RWPE2 (cell line): Measurements from ENCODE around the gene MRPL33.
A peak's percentile ranks its signal among the peaks of the same experiment; 100 is the strongest.
"Not testable (repeated sequence)": the region's sequence is repeated elsewhere in the genome, so short reads cannot be mapped to it uniquely, and the experiment has no call there.

Experiments
- ATAC-seq: fragments of 200-7000 bp; cut with Tn5 transposase; 3 replicates; pipeline ENCODE4 v1.9.1; 2021; ENCODE audit warnings: low read depth
- DNase-seq: peaks from one replicate; pipeline ENCODE4 v3.0.0-alpha.2; 2020; ENCODE audit warnings: low spot score
- H3K27ac ChIP-seq: fragments of 450-650 bp; 2 replicates; pipeline ENCODE4 v1.5.1; 2017; ENCODE audit warnings: mild to moderate bottlenecking; ENCODE audit not compliant: poor library complexity, severe bottlenecking
- H3K27me3 ChIP-seq: fragments of 250-450 bp; sonication (Bioruptor Pico); 2 replicates; pipeline ENCODE4 v1.5.1; 2021; ENCODE audit warnings: mild to moderate bottlenecking, moderate library complexity; ENCODE audit not compliant: insufficient read depth, poor library complexity, severe bottlenecking
- H3K36me3 ChIP-seq: fragments of 250-450 bp; sonication (Bioruptor Pico); 2 replicates; pipeline ENCODE4 v1.5.1; 2020; ENCODE audit warnings: low read depth, mild to moderate bottlenecking, moderate library complexity
- H3K4me1 ChIP-seq: fragments of 250-450 bp; sonication (Bioruptor Pico); 2 replicates; pipeline ENCODE4 v1.5.1; 2021; ENCODE audit warnings: mild to moderate bottlenecking, moderate library complexity; ENCODE audit not compliant: insufficient read depth, poor library complexity, severe bottlenecking
- H3K4me3 ChIP-seq: fragments of 250-450 bp; sonication (Bioruptor Pico); 2 replicates; pipeline ENCODE4 v1.5.1; 2021; ENCODE audit warnings: mild to moderate bottlenecking, moderate library complexity; ENCODE audit not compliant: severe bottlenecking
- H3K9me3 ChIP-seq: fragments of 250-450 bp; sonication (Bioruptor Pico); 2 replicates; pipeline ENCODE4 v1.5.1; 2021; ENCODE audit warnings: mild to moderate bottlenecking, moderate library complexity; ENCODE audit not compliant: severe bottlenecking
- TF ChIP-seq, protein P1 (sequence below): fragments of 450-650 bp; IDR thresholded peaks from one replicate; pipeline ENCODE4 v1.5.1; 2017; ENCODE audit warnings: mild to moderate bottlenecking, moderate library complexity; ENCODE audit not compliant: poor library complexity, severe bottlenecking

The MRPL33 gene

DNA sequence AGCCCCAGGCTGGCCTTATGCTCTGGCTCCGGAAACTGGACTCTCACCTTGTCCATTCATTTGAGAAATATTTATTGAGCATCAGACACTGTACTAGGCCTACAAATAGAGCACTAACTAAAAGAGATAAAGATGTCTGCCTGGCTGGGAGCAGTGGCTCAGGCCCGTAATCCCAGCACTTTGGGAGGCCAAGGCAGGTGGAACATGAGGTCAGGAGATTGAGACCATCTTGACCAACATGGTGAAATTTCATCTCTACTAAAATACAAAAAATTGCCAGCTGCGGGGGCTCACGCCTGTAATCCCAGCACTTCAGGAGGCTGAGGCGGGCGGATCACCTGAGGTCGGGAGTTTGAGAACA, 7.6 kb upstream of the MRPL33 start:
- Histone ChIP-seq H3K36me3 (no peaks in the 10 kb centered on the region), H3K9me3 (no peaks in the 10 kb centered on the region), H3K27me3 (no peaks in the 10 kb centered on the region), H3K4me1 (peaks cover 19% of the 10 kb centered on the region), H3K27ac (no peak overlapping the region), H3K4me3 (no peak overlapping the region)
- TF ChIP-seq, protein P1, sequence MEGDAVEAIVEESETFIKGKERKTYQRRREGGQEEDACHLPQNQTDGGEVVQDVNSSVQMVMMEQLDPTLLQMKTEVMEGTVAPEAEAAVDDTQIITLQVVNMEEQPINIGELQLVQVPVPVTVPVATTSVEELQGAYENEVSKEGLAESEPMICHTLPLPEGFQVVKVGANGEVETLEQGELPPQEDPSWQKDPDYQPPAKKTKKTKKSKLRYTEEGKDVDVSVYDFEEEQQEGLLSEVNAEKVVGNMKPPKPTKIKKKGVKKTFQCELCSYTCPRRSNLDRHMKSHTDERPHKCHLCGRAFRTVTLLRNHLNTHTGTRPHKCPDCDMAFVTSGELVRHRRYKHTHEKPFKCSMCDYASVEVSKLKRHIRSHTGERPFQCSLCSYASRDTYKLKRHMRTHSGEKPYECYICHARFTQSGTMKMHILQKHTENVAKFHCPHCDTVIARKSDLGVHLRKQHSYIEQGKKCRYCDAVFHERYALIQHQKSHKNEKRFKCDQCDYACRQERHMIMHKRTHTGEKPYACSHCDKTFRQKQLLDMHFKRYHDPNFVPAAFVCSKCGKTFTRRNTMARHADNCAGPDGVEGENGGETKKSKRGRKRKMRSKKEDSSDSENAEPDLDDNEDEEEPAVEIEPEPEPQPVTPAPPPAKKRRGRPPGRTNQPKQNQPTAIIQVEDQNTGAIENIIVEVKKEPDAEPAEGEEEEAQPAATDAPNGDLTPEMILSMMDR = no peak
- ATAC-seq (no peak), DNase-seq (no peak)

DNA sequence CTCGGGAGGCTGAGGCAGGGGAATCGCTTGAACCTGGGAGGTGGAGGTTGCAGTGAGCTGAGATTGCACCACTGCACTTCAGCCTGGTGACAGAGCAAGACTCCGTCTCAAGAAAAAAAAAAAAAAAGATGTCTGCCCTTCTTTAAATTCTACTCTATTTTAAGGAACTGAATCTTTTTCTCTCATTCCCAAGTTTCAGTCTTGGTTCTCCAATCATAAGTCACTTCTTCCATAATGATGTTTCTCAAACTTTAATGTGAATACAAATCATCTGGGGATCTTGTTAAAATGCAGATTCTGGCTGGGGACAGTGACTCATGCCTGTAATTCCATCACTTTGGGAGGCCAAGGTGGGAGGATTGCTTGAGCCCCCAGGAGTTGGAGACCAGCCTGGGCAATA, 7.0 kb upstream of the MRPL33 start:
- H3K36me3 ChIP-seq, H3K4me3 ChIP-seq, H3K27me3 ChIP-seq, ATAC-seq, H3K9me3 ChIP-seq, DNase-seq, H3K27ac ChIP-seq: not testable (repeated sequence)
- peaks cover 19% of the 10 kb centered on the region for H3K4me1 ChIP-seq

DNA sequence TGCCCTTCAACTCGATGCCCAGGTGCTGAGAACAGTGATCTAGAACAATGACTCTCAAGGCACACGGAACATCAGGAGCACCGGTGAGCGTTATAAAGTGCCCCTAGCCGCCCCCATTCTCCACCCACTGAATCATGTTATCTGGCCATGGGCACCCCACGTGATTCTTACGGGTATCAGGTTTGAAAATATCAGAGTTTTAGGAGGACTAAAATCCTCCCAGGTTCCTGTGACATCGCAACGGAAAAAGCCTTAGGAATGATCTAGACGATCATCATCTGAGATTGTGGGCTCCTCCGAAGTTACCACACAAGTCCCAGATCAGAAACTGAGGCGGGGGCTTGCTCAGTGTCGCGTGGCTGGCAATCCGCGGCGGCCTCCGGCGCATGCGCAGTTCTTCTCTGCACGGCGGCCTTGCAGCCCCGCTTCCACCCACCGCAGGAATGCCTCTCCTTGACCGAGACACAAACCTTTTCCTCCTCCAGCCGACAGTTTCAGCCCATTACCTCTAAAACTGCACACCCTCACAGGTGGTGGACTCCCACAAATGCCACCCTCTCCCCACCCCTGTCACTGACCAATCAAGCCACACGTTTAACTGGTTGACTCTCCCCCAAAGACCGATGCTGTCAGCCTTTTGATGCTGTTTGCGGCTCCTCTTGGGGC, 5.8 kb upstream of the MRPL33 start:
- Histone ChIP-seq H3K36me3 (no peaks in the 10 kb centered on the region), H3K4me1 (peaks cover 16% of the 10 kb centered on the region), H3K9me3 (no peaks in the 10 kb centered on the region), H3K27ac (no peak overlapping the region), H3K27me3 (no peaks in the 10 kb centered on the region), H3K4me3 (no peak overlapping the region)
- TF ChIP-seq, protein P1 = no peak
- ATAC-seq (no peak), DNase-seq (no peak)

DNA sequence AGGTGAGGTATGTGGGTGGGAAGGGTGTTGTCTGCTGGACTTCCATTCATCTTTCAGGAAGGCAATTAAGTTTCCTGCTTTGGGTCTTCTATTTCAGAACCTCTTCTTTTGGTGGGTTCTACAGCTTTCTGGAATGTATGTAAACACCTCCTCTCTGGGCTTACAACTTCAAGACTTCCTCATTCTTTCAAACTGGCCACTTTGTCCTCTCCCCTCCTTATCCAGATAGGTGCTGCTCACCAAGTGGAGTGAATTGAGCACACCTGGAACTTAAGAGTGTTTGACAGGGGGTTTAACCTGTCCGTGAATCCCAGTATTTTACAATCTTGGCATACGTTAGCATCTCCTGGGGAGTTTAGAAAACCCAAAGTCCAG, 5.2 kb upstream of the MRPL33 start:
- Histone ChIP-seq H3K36me3 (no peaks in the 10 kb centered on the region), H3K27ac (no peak overlapping the region), H3K4me3 (no peak overlapping the region), H3K9me3 (no peaks in the 10 kb centered on the region), H3K4me1 (peaks cover 11% of the 10 kb centered on the region), H3K27me3 (no peaks in the 10 kb centered on the region)
- ATAC-seq = no peak
- DNase-seq = no peak
- TF ChIP-seq, protein P1 = no peak

DNA sequence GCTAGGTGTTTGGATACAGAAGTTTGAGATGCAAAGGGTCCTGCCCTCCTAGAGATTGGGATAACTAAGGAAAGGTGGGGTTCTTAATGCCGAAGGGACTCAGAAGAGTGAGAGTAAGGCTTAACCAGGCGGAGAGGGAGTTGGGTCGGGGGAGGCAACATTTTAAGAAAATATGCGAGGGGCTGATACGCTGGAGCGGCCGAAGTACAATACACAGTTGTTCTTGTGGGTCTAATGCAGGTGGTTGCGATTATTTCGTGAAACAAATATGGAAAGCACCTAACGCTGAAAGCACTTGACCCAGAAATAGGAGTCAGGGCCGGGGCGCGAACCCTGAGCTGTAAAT, 344 bp upstream of the MRPL33 start:
- TF ChIP-seq, protein P1 = no peak
- Histone ChIP-seq H3K4me3 (peak overlapping the region; percentile 83), H3K27ac (peak overlapping the region; percentile 95), H3K9me3 (no peaks in the 10 kb centered on the region), H3K36me3 (peaks cover 21% of the 10 kb centered on the region), H3K27me3 (no peaks in the 10 kb centered on the region), H3K4me1 (peaks cover 14% of the 10 kb centered on the region)
- no peak for DNase-seq
- ATAC-seq = no peak; the same call in 2 of the 3 replicates
